CD14-positive monocyte (primary cell): ENCODE data around the gene DENND4A. TPM values are rescaled to one million over a fixed set of nuclear protein-coding genes. Genes with fewer than 3 reads are reported as not detected.

Source experiments
- DNase-seq, 3 donors: peaks; one replicate each; pipeline ENCODE4 v3.0.0-alpha.2; 2011 to 2022
- H2AFZ ChIP-seq: 2 replicates; pipeline ENCODE4 v1.6.0; 2012; ENCODE audit warnings: mild to moderate bottlenecking, low read depth, low read length, inconsistent platforms; ENCODE audit not compliant: insufficient read depth, poor library complexity, severe bottlenecking
- H3K27ac ChIP-seq, 2 donors: 1 replicate in 1 of 2; 2 replicates in 1 of 2; pipeline ENCODE4 v1.5.1; 2012 to 2013; ENCODE audit warnings: low read length in 2 of 2, control low read depth in 1 of 2, inconsistent platforms in 1 of 2, low read depth in 1 of 2, mild to moderate bottlenecking in 1 of 2
- H3K27me3 ChIP-seq, 2 donors: one replicate each; pipeline versions ENCODE4 v1.6.0 to v1.6.1; 2011 to 2013; ENCODE audit warnings: low read length in 2 of 2; ENCODE audit not compliant: control insufficient read depth in 2 of 2, insufficient read depth in 2 of 2
- H3K36me3 ChIP-seq, 2 donors: replicated peaks in 1 of 2; 1 replicate in 1 of 2; 2 replicates in 1 of 2; pipeline versions ENCODE4 v1.5.1 to v1.6.1; 2012 to 2013; ENCODE audit warnings: low read length in 2 of 2, control low read depth in 1 of 2, inconsistent platforms in 1 of 2, mild to moderate bottlenecking in 1 of 2; ENCODE audit not compliant: insufficient read depth in 2 of 2, control insufficient read depth in 1 of 2
- H3K4me1 ChIP-seq, 2 donors: 1 replicate in 1 of 2; 2 replicates in 1 of 2; pipeline versions ENCODE4 v1.5.1 to v1.6.1; 2012 to 2013; ENCODE audit warnings: low read length in 2 of 2, control low read depth in 1 of 2, inconsistent platforms in 1 of 2, mild to moderate bottlenecking in 1 of 2, moderate library complexity in 1 of 2; ENCODE audit not compliant: insufficient read depth in 2 of 2, control insufficient read depth in 1 of 2
- H3K4me2 ChIP-seq: replicated peaks from 2 replicates; pipeline ENCODE3; 2012; ENCODE audit warnings: low read length, moderate library complexity, mild to moderate bottlenecking; ENCODE audit not compliant: poor library complexity, severe bottlenecking; ENCODE audit errors: extremely low read depth
- H3K4me3 ChIP-seq, 3 experiments: fragments of 200-600 bp in 1 of 3; sonication (generic) in 1 of 3; replicated peaks in 1 of 3; 1 replicate in 2 of 3; 2 replicates in 1 of 3; pipeline ENCODE4 v1.5.1; 2011 to 2013; ENCODE audit warnings: low read length in 3 of 3, mild to moderate bottlenecking in 3 of 3, control low read depth in 2 of 3, low read depth in 2 of 3, inconsistent platforms in 1 of 3, moderate library complexity in 1 of 3
- H3K79me2 ChIP-seq: 2 replicates; pipeline ENCODE4 v1.6.0; 2012; ENCODE audit warnings: mild to moderate bottlenecking, control low read depth, inconsistent platforms, low read length, moderate library complexity; ENCODE audit not compliant: insufficient read depth
- H3K9ac ChIP-seq: 2 replicates; pipeline ENCODE4 v1.6.0; 2017; ENCODE audit warnings: low read length, mild to moderate bottlenecking; ENCODE audit not compliant: insufficient read depth, poor library complexity, severe bottlenecking
- H3K9me3 ChIP-seq, 2 donors: replicated peaks in 1 of 2; 1 replicate in 1 of 2; 2 replicates in 1 of 2; pipeline versions ENCODE4 v1.5.1 to v1.6.1; 2012 to 2013; ENCODE audit warnings: low read length in 2 of 2, control low read depth in 1 of 2; ENCODE audit not compliant: control insufficient read depth in 1 of 2, insufficient read depth in 1 of 2
- H4K20me1 ChIP-seq: 2 replicates; pipeline ENCODE4 v1.6.0; 2012; ENCODE audit warnings: mild to moderate bottlenecking, low read length, control low read depth, moderate library complexity; ENCODE audit not compliant: insufficient read depth
- H3K27ac Mint-ChIP-seq, 7 donors: one replicate each; pipeline ENCODE4 v1.8.0; 2020; ENCODE audit warnings: mild to moderate bottlenecking in 7 of 7, mixed read lengths in 7 of 7, moderate library complexity in 6 of 7, inconsistent platforms in 2 of 7
- H3K27me3 Mint-ChIP-seq, 3 donors: one replicate each; pipeline ENCODE4 v1.8.0; 2021 to 2022; ENCODE audit warnings: low read depth in 3 of 3, mild to moderate bottlenecking in 3 of 3, mixed read lengths in 3 of 3, moderate library complexity in 3 of 3, inconsistent platforms in 1 of 3
- H3K36me3 Mint-ChIP-seq, 2 donors: one replicate each; pipeline ENCODE4 v1.8.0; 2020; ENCODE audit warnings: mixed read lengths in 2 of 2, inconsistent platforms in 1 of 2, mild to moderate bottlenecking in 1 of 2
- H3K4me1 Mint-ChIP-seq: one replicate; pipeline ENCODE4 v1.8.0; 2020; ENCODE audit warnings: mild to moderate bottlenecking, mixed read lengths
- H3K4me3 Mint-ChIP-seq, 2 donors: one replicate each; pipeline ENCODE4 v1.8.0; 2020; ENCODE audit warnings: mild to moderate bottlenecking in 2 of 2, mixed read lengths in 2 of 2, moderate library complexity in 1 of 2
- H3K9me3 Mint-ChIP-seq, 7 donors: one replicate each; pipeline ENCODE4 v1.8.0; 2020 to 2022; ENCODE audit warnings: mixed read lengths in 7 of 7, mild to moderate bottlenecking in 6 of 7, moderate library complexity in 6 of 7, inconsistent platforms in 2 of 7
- WGBS: methylation state at CpG from one replicate; pipeline ENCODE4 v1.1.5; 2013; ENCODE audit warnings: missing lambda C conversion rate; ENCODE audit not compliant: insufficient coverage; 5-methylcytosine and 5-hydroxymethylcytosine counted together
- intact Hi-C, 2 donors: fragments of 100-400 bp; cut with micrococcal nuclease; formaldehyde crosslinking; loops; one replicate each; pipeline versions ENCODE4 v1.15.0 to v1.15.1; 2023
- polyA plus RNA-seq, 3 donors: library from polyadenylated mRNA; depleted of rRNA in 1 of 3; unstranded in 2 of 3; stranded (reverse) in 1 of 3; fragments of 300-500 nt in 2 of 3; fragments of >200 nt in 1 of 3; fragmentation: Illumina TruSeq in 2 of 3; gene quantifications; 1 replicate in 2 of 3; 2 replicates in 1 of 3; pipeline ENCODE4 v1.2.3, GENCODE V29; 2012 to 2021
- TF ChIP-seq, protein P1 (sequence below): fragments of 200-600 bp; IDR thresholded peaks from one replicate; pipeline ENCODE4 v1.8.0; 2022; ENCODE audit warnings: antibody characterized with exemption, mild to moderate bottlenecking

Gene DENND4A
- polyA plus RNA-seq, 3 donors, result 4.6 to 11.0 (median 6.9) TPM

GRCh38 chr15:65688462-65688861 lies 103.6 kb downstream of the DENND4A start:
- WGBS, result no CpG with 5 or more reads among the region's 1 CpG
- no peak overlapping the region for H3K4me3 ChIP-seq
- DNase-seq, result no peak
- Mint-ChIP-seq H3K4me1 (no peaks in the 10 kb centered on the region), H3K36me3 (peaks cover 50 to 73% of the 10 kb centered on the region in 2 donors), H3K27me3 (peaks cover 0 to 3% (median 0%) of the 10 kb centered on the region in 3 donors), H3K4me3 (no peak overlapping the region), H3K27ac (no peak overlapping the region), H3K9me3 (peaks cover 0 to 4% (median 2%) of the 10 kb centered on the region in 7 donors)
- H2AFZ ChIP-seq, result no peak overlapping the region
- no peak overlapping the region for H3K4me2 ChIP-seq
- no peaks in the 10 kb centered on the region for H4K20me1 ChIP-seq
- no peaks in the 10 kb centered on the region for H3K27me3 ChIP-seq
- TF ChIP-seq, protein P1, sequence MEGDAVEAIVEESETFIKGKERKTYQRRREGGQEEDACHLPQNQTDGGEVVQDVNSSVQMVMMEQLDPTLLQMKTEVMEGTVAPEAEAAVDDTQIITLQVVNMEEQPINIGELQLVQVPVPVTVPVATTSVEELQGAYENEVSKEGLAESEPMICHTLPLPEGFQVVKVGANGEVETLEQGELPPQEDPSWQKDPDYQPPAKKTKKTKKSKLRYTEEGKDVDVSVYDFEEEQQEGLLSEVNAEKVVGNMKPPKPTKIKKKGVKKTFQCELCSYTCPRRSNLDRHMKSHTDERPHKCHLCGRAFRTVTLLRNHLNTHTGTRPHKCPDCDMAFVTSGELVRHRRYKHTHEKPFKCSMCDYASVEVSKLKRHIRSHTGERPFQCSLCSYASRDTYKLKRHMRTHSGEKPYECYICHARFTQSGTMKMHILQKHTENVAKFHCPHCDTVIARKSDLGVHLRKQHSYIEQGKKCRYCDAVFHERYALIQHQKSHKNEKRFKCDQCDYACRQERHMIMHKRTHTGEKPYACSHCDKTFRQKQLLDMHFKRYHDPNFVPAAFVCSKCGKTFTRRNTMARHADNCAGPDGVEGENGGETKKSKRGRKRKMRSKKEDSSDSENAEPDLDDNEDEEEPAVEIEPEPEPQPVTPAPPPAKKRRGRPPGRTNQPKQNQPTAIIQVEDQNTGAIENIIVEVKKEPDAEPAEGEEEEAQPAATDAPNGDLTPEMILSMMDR, result no peak
- H3K79me2 ChIP-seq, result no peaks in the 10 kb centered on the region
- H3K9ac ChIP-seq, result no peak overlapping the region
- no peaks in the 10 kb centered on the region for H3K9me3 ChIP-seq
- intact Hi-C loops, result no loop called here
- no peaks in the 10 kb centered on the region for H3K4me1 ChIP-seq
- H3K27ac ChIP-seq, result no peak overlapping the region
- peaks cover 45 to 69% of the 10 kb centered on the region in 2 donors for H3K36me3 ChIP-seq

DNA sequence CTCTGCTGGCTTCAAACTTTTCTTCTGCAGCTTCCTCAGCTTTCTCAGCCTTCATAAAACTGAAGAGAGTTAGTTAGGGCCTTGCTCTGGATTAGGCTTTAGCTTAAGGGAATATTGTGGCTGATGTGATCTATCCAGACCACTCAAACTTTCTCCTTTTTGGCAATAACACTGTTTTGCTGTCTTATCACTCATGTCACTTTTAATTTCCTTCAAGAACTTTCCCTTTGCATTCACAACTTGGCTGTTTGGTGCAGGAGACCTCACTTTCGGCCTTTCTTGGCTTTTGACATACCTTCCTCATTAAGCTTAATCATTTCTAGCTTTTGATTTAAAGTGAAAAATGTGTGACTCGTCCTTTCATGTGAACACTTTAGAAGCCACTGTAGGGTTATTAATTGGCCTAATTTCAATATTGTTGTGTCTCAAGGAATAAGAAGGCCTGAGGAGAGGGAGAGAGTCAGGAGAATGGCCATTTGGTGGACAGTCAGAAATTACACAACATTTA lies 109.6 kb downstream of the DENND4A start:
- no peak overlapping the region for H3K4me2 ChIP-seq
- no peaks in the 10 kb centered on the region for H3K4me1 Mint-ChIP-seq
- WGBS, result no CpG with 5 or more reads among the region's 2 CpGs
- H3K9me3 Mint-ChIP-seq, result peaks cover 0 to 4% (median 0%) of the 10 kb centered on the region in 7 donors
- intact Hi-C loops, result no loop called here
- no peaks in the 10 kb centered on the region for H3K27me3 ChIP-seq
- H3K4me3 ChIP-seq, result no peak overlapping the region
- H3K27ac ChIP-seq, result no peak overlapping the region
- DNase-seq, result no peak
- no peaks in the 10 kb centered on the region for H4K20me1 ChIP-seq
- H3K79me2 ChIP-seq, result no peaks in the 10 kb centered on the region
- no peak overlapping the region for H3K27ac Mint-ChIP-seq
- no peaks in the 10 kb centered on the region for H3K9me3 ChIP-seq
- no peak overlapping the region for H3K4me3 Mint-ChIP-seq
- no peak overlapping the region for H2AFZ ChIP-seq
- H3K9ac ChIP-seq, result no peak overlapping the region
- H3K4me1 ChIP-seq, result no peaks in the 10 kb centered on the region
- peaks cover 10 to 26% of the 10 kb centered on the region in 2 donors for H3K36me3 Mint-ChIP-seq
- H3K36me3 ChIP-seq, result peaks cover 0 to 10% of the 10 kb centered on the region in 2 donors
- TF ChIP-seq, protein P1, result no peak
- H3K27me3 Mint-ChIP-seq, result peaks cover 0 to 3% (median 0%) of the 10 kb centered on the region in 3 donors
